HFFc6 (cell line): ENCODE data around the gene OSGEP. TPM values are rescaled to one million over a fixed set of nuclear protein-coding genes. Genes with fewer than 3 reads are reported as not detected.

Source experiments
- DNase-seq: peaks from one replicate; pipeline ENCODE4 v3.0.0-alpha.2; 2018
- H3K27ac Mint-ChIP-seq: 2 replicates; pipeline ENCODE4 v1.8.0; 2020; ENCODE audit warnings: mild to moderate bottlenecking, mixed read lengths
- H3K27me3 Mint-ChIP-seq: 2 replicates; pipeline ENCODE4 v1.8.0; 2021; ENCODE audit warnings: mild to moderate bottlenecking, moderate library complexity, mixed read lengths; ENCODE audit not compliant: insufficient read depth
- H3K36me3 Mint-ChIP-seq: 2 replicates; pipeline ENCODE4 v1.8.0; 2021; ENCODE audit warnings: low read depth, mixed read lengths
- H3K4me1 Mint-ChIP-seq: 2 replicates; pipeline ENCODE4 v1.8.0; 2020; ENCODE audit warnings: low read depth, mixed read lengths
- H3K4me3 Mint-ChIP-seq: 2 replicates; pipeline ENCODE4 v1.8.0; 2020; ENCODE audit warnings: mild to moderate bottlenecking, moderate library complexity, mixed read lengths
- H3K9me3 Mint-ChIP-seq: 2 replicates; pipeline ENCODE4 v1.8.0; 2020; ENCODE audit warnings: mild to moderate bottlenecking, mixed read lengths
- long read RNA-seq: library from polyadenylated mRNA; unstranded; transcript quantifications from one replicate; pipeline ENCODE4 v2.0.0, GENCODE V29; 2019
- total RNA-seq, 6 experiments: library from RNA; stranded (reverse); fragmentation: NEBNext Ultra II Directional; extraction: Animal tissue kit (Norgen Biotek cat#: 25700); gene quantifications; 2 replicates in 1 of 6; 3 replicates in 5 of 6; pipeline ENCODE4 v1.2.3, GENCODE V29; 2021
- TF ChIP-seq, protein P1 (sequence below): fragments of 200-600 bp; sonication (generic); IDR thresholded peaks from 2 replicates; pipeline ENCODE4 v1.5.0; 2021; ENCODE audit warnings: antibody characterized with exemption, mild to moderate bottlenecking

OSGEP gene
- 10 to 100 TPM; 26.4 to 33.8 (median 30.7) TPM for total RNA-seq
- long read RNA-seq, transcript OSGEP-201 (11 exons, 2,002 nt): major isoform, 22 of 35 reads
- long read RNA-seq, partial matches to known transcripts: 7 of 35 reads
- long read RNA-seq, other reads (novel, unspliced or antisense): 6 of 35 reads

DNA sequence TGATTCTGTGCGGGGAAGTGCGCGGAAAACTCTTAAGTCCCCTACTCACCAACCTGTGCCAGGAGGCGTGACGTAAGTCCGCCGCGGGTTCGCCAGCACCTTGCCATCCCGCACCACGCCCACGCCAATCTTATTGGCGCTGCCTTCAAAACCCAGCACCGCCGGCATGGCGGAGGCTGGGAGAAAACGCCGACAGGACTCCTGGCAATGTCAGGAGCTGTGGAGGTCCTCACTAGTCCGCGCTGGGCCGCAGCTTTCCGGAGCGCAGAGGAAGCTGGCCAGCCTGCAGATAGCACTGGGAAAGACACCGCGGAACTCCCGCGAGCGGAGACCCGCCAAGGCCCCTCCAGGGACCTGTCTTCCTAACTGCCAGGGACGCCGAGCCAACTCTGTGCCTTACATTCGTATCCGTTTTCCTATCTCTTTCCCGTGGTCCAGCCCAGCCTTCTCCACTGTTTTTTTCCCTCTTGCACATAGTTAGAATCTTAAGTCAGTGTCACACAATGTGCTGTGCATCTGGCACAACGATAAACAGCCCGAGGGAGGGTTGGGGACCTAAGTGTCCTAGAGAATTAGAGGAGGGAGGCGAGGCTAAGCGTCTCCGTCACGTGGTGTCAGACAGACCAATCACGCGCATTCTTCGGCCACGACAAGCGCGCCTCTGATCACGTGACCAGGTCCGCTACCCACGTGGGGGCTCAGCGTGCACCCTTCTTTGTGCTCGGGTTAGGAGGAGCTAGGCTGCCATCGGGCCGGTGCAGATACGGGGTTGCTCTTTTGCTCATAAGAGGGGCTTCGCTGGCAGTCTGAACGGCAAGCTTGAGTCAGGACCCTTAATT lies at the start of gene OSGEP, which contains the start of gene APEX1:
Gene OSGEP (minus strand): TSS at position 297 of the 839 bp plus-strand sequence. CDS start 129 bp downstream, at position 168.
Gene APEX1 (plus strand): TSS at position 711 of the 839 bp plus-strand sequence. CDS start 420 bp downstream, outside the sequence.
- Mint-ChIP-seq H3K4me1 (peaks cover 6% of the 10 kb centered on the region), H3K4me3 (no peak within 1 kb of the TSS), H3K27me3 (peaks cover 1% of the 10 kb centered on the region; the same call in 1 of the 2 replicates), H3K27ac (no peak within 1 kb of the TSS), H3K9me3 (no peaks in the 10 kb centered on the region), H3K36me3 (peaks cover 24% of the 10 kb centered on the region)
- TF ChIP-seq, protein P1, sequence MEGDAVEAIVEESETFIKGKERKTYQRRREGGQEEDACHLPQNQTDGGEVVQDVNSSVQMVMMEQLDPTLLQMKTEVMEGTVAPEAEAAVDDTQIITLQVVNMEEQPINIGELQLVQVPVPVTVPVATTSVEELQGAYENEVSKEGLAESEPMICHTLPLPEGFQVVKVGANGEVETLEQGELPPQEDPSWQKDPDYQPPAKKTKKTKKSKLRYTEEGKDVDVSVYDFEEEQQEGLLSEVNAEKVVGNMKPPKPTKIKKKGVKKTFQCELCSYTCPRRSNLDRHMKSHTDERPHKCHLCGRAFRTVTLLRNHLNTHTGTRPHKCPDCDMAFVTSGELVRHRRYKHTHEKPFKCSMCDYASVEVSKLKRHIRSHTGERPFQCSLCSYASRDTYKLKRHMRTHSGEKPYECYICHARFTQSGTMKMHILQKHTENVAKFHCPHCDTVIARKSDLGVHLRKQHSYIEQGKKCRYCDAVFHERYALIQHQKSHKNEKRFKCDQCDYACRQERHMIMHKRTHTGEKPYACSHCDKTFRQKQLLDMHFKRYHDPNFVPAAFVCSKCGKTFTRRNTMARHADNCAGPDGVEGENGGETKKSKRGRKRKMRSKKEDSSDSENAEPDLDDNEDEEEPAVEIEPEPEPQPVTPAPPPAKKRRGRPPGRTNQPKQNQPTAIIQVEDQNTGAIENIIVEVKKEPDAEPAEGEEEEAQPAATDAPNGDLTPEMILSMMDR: no peak
- peak; percentile 98 for DNase-seq

GRCh38 chr14:20503898-20504297 lies 49.3 kb upstream of the OSGEP start:
- Mint-ChIP-seq H3K27ac (no peak overlapping the region), H3K36me3 (no peaks in the 10 kb centered on the region), H3K9me3 (no peaks in the 10 kb centered on the region; the same call in 1 of the 2 replicates), H3K4me3 (no peak overlapping the region), H3K4me1 (peaks cover 6% of the 10 kb centered on the region; the same call in 1 of the 2 replicates), H3K27me3 (peaks cover under 1% of the 10 kb centered on the region; the same call in 1 of the 2 replicates)
- TF ChIP-seq, protein P1: no peak
- DNase-seq: no peak

DNA sequence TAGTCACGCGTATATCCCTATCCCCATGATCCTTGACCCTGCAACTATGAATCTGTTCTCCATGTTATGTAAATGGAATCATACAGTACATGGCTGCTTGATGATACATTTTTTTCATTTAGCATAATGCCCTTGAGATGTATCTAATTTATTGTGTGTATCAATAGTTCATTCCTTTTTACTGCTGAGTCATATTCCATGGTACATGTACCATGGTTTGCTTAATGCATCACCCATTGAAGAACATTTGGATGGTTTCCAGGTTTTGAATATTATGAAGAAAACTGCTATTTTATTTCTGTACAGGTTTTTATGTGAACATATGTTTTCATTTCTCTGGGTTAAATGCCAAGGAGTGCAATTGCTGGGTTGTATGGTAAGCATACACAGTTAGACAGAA lies 46.7 kb upstream of the OSGEP start:
- TF ChIP-seq, protein P1: no peak
- Mint-ChIP-seq H3K9me3 (no peaks in the 10 kb centered on the region; the same call in 1 of the 2 replicates), H3K4me3 (no peak overlapping the region), H3K27ac (no peak overlapping the region), H3K27me3 (no peaks in the 10 kb centered on the region; the same call in 1 of the 2 replicates), H3K4me1 (peaks cover 6% of the 10 kb centered on the region; the same call in 1 of the 2 replicates), H3K36me3 (no peaks in the 10 kb centered on the region)
- DNase-seq: no peak

- TF ChIP-seq, protein P1: no peak
- peaks cover 17% of the 10 kb centered on the region for H3K4me1 Mint-ChIP-seq
- H3K9me3 Mint-ChIP-seq: no peaks in the 10 kb centered on the region; the same call in 1 of the 2 replicates
- H3K27me3 Mint-ChIP-seq: peaks cover 2% of the 10 kb centered on the region
- H3K4me3 Mint-ChIP-seq: no peak overlapping the region
- no peak for DNase-seq
- no peak overlapping the region for H3K27ac Mint-ChIP-seq
- H3K36me3 Mint-ChIP-seq: no peaks in the 10 kb centered on the region; the same call in 1 of the 2 replicates
Observed at GRCh38 chr14:20499881-20500280, 45.3 kb upstream of the OSGEP start.

- Mint-ChIP-seq H3K9me3 (no peaks in the 10 kb centered on the region; the same call in 1 of the 2 replicates), H3K4me1 (peaks cover 19% of the 10 kb centered on the region), H3K27me3 (peaks cover 2% of the 10 kb centered on the region), H3K27ac (no peak overlapping the region), H3K36me3 (no peaks in the 10 kb centered on the region; the same call in 1 of the 2 replicates), H3K4me3 (no peak overlapping the region)
- no peak for DNase-seq
- TF ChIP-seq, protein P1: no peak
Observed at GRCh38 chr14:20499108-20499507, 44.5 kb upstream of the OSGEP start.
